HEK293T (cell line): Measurements from ENCODE around the gene FBRSL1.

ENCODE experiments used
- ARNT ChIP-seq: fragments of 450-650 bp; IDR thresholded peaks from 2 replicates; pipeline ENCODE4 v1.6.1; 2017; ENCODE audit warnings: mild to moderate bottlenecking
- FOXM1 ChIP-seq: fragments of 450-650 bp; IDR thresholded peaks from 2 replicates; pipeline ENCODE4 v1.6.1; 2017; ENCODE audit warnings: mild to moderate bottlenecking, borderline replicate concordance
- TF ChIP-seq, protein P1 (sequence below): fragments of 450-650 bp; IDR thresholded peaks from 2 replicates; pipeline ENCODE4 v1.6.1; 2016

DNA sequence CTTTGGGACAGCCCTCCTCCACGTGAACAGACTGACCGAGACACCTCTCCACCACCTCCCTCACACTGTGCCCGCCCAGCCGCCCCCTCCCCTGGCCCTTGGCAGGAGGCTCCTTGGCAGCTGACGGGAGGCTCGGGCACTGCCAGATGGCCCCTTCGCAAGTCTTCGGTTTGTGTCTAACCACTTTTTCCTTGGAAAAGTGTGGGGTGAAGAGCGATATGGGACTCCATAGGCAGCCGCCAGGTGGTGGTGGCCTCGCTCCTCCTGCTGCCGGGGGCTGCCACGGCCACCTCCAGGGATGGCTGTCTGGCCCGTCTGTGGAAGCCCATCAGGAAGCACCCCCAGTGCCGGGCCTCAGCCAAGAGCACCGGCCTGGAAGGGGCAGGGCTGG, 61.7 kb downstream of the FBRSL1 start:
- TF ChIP-seq ARNT: no peak
- TF ChIP-seq, protein P1, sequence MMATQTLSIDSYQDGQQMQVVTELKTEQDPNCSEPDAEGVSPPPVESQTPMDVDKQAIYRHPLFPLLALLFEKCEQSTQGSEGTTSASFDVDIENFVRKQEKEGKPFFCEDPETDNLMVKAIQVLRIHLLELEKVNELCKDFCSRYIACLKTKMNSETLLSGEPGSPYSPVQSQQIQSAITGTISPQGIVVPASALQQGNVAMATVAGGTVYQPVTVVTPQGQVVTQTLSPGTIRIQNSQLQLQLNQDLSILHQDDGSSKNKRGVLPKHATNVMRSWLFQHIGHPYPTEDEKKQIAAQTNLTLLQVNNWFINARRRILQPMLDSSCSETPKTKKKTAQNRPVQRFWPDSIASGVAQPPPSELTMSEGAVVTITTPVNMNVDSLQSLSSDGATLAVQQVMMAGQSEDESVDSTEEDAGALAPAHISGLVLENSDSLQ: no peak
- no peak for TF ChIP-seq FOXM1
